Measurements from ENCODE around the gene VPREB3. TPM values are rescaled to one million over a fixed set of nuclear protein-coding genes. Genes with fewer than 3 reads are reported as not detected.

VPREB3 gene
- total RNA-seq, 2 donors from 2014 or later = not detected

DNA sequence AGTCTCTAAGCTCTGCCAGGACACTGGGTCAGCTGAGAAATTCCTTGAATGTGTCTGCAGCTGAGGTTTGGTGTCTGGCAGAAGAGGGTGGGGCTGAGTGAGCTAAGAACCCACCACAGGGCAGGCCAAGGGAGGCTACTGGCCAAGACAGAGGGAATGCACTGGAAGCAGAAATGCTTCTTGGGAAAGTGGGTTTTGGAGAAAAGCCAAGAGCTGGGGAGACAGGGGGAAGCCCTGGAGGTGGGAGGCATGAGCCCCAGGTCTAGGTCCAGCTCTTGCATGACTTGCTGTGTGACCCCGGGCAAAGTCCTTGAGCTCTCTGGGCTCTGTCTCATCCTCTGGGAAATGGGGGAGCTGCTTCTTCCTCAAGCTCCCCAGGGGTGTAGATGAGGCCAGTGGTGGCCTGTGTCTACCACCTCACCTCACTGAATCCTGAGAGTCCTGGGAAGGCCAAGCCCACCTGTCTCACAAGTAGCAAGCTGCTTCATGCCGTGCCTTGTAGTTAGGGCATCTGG is 20.8 kb upstream of the VPREB3 start:
- no peak for TF ChIP-seq CTCF (IDR thresholded peaks at IDR 0.05)
- DNase-seq (ENCODE audit: low spot score) (no peak), ATAC-seq (ENCODE audit: insufficient number of reproducible peaks, low FRiP score, low read depth) (no peak)
- no peaks in the 10 kb centered on the region for H3K9me3 ChIP-seq
- no peaks in the 10 kb centered on the region for H3K27me3 ChIP-seq (replicated peaks; ENCODE audit: insufficient read depth)
- peaks cover 3 to 30% of the 10 kb centered on the region in 2 donors for H3K4me1 ChIP-seq (ENCODE audit: control insufficient read depth in 1 of 2, low read depth in 2 of 2)
- no peak overlapping the region for H3K27ac ChIP-seq
- H3K4me3 ChIP-seq = no peak overlapping the region
- no peaks in the 10 kb centered on the region for H3K36me3 ChIP-seq

- ATAC-seq (ENCODE audit: insufficient number of reproducible peaks, low FRiP score, low read depth) = no peak
- TF ChIP-seq CTCF (IDR thresholded peaks at IDR 0.05) = no peak
- DNase-seq (ENCODE audit: low spot score) = no peak
- Histone ChIP-seq H3K36me3 (no peaks in the 10 kb centered on the region), H3K4me3 (no peak overlapping the region), H3K4me1 (ENCODE audit: control insufficient read depth in 1 of 2, low read depth in 2 of 2) (peaks cover 3 to 30% of the 10 kb centered on the region in 2 donors), H3K27me3 (replicated peaks; ENCODE audit: insufficient read depth) (no peaks in the 10 kb centered on the region), H3K9me3 (no peaks in the 10 kb centered on the region), H3K27ac (no peak overlapping the region)
Observed at GRCh38 chr22:23774114-23774921, 20.1 kb upstream of the VPREB3 start.

DNA sequence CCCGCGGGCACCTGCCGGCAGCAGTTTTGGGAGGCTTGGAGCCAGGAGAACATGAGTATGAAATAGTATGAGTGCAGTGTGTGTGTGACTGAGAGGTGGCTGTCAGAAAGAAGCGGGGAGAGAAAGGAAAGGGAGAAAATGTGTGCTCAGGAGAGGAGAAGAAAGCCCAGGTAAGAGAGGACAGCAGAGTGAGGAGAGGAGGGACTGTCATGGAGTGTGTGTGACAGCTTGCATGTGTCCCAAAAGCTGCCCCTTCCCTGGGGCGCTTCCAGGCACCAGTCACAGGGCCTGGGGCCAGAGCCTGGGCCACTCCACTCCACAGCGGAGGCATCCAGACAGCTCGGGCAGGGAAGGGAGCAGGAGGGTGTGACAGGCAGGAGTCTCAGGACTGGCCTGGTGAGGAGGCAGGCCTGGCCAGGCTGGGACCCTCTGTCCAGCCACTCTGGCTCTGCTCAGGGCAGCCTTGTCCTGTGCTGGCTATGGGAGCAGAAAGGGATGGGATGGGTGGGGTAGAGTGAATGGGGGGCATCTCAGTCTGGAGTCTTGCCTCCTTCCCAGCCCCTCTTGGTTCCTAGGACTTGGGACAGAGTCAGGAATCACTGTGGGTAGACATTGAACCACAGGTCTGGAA is 19.4 kb upstream of the VPREB3 start:
- no peak for DNase-seq (ENCODE audit: low spot score)
- no peaks in the 10 kb centered on the region for H3K9me3 ChIP-seq
- H3K27me3 ChIP-seq (replicated peaks; ENCODE audit: insufficient read depth) = no peaks in the 10 kb centered on the region
- peak overlapping the region; percentile 80 for H3K4me3 ChIP-seq
- no peaks in the 10 kb centered on the region for H3K36me3 ChIP-seq
- ATAC-seq (ENCODE audit: insufficient number of reproducible peaks, low FRiP score, low read depth) = no peak
- TF ChIP-seq CTCF (IDR thresholded peaks at IDR 0.05) = no peak
- H3K27ac ChIP-seq = no peak overlapping the region
- peaks cover 3 to 37% of the 10 kb centered on the region in 2 donors for H3K4me1 ChIP-seq (ENCODE audit: control insufficient read depth in 1 of 2, low read depth in 2 of 2)

GRCh38 chr22:23772649-23773473 is 18.6 kb upstream of the VPREB3 start, which contains the start of gene MMP11:
Gene MMP11, plus strand, starts transcription at chr22:23772849. Its CDS starts 22 bp downstream, at chr22:23772871.
- Histone ChIP-seq H3K4me3 (peak within 1 kb of the TSS; percentile 80), H3K9me3 (no peaks in the 10 kb centered on the region), H3K36me3 (no peaks in the 10 kb centered on the region), H3K4me1 (ENCODE audit: control insufficient read depth in 1 of 2, low read depth in 2 of 2) (peaks cover 3 to 40% of the 10 kb centered on the region in 2 donors), H3K27ac (no peak within 1 kb of the TSS), H3K27me3 (replicated peaks; ENCODE audit: insufficient read depth) (no peaks in the 10 kb centered on the region)
- no peak for TF ChIP-seq CTCF (IDR thresholded peaks at IDR 0.05)
- DNase-seq (ENCODE audit: low spot score) (no peak), ATAC-seq (ENCODE audit: insufficient number of reproducible peaks, low FRiP score, low read depth) (no peak)

DNA sequence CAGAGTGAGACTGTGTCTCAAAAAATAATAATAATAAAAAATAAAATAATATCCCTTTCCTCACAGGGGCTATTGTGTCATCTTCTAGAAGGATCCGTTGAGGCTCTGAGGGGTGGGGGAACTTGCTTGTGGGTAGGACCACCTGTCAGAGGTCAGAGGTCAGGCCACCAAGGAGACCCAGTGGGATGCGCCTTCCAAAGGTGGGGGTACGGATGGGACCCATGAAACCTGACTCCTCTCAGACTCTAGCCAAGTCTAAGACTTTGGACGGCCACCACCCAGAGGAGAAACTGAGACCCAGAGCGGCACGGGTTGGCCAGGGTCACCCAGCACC is 18.1 kb upstream of the VPREB3 start:
- Histone ChIP-seq H3K4me1 (ENCODE audit: control insufficient read depth in 1 of 2, low read depth in 2 of 2) (peaks cover 3 to 40% of the 10 kb centered on the region in 2 donors), H3K27ac (no peak overlapping the region)
- no peak for DNase-seq (ENCODE audit: low spot score)

More for the DNA sequence above, 18.1 kb upstream of the VPREB3 start:
- no peak for TF ChIP-seq CTCF (IDR thresholded peaks at IDR 0.05)
- H3K27me3 ChIP-seq (replicated peaks; ENCODE audit: insufficient read depth) = no peaks in the 10 kb centered on the region
- no peak for ATAC-seq (ENCODE audit: insufficient number of reproducible peaks, low FRiP score, low read depth)
- no peaks in the 10 kb centered on the region for H3K9me3 ChIP-seq
- H3K4me3 ChIP-seq = peak overlapping the region; percentile 80
- no peaks in the 10 kb centered on the region for H3K36me3 ChIP-seq
